Measurements from ENCODE around the gene RAI1.

GRCh38 chr17:17719199-17719940 lies 38.1 kb downstream of the RAI1 start:
- TF ChIP-seq CTCF (conservative IDR thresholded peaks at IDR 0.05; ENCODE audit: low read depth in 2 of 2) (no peak), EZH2 (IDR thresholded peaks at IDR 0.05; ENCODE audit: low read depth, unreplicated experiment) (no peak), CREB1 (CRISPR knock-in tag; IDR thresholded peaks at IDR 0.05; ENCODE audit: low read depth) (no peak)

Data from GM23338 (cell line).